HFF-Myc (cell line): ENCODE results near the gene ALG12.

Source experiments
- DNase-seq: peaks from one replicate; pipeline ENCODE4 v3.0.0-alpha.2; 2011; ENCODE audit warnings: low read depth; ENCODE audit errors: extremely low read depth
- H3K4me3 ChIP-seq: replicated peaks from 2 replicates; pipeline ENCODE4 v1.5.1; 2011; ENCODE audit warnings: low read depth, mild to moderate bottlenecking, control low read depth, low read length
- TF ChIP-seq, protein P1 (sequence below): IDR thresholded peaks from 2 replicates; pipeline ENCODE4 v1.5.1; 2012; ENCODE audit warnings: mild to moderate bottlenecking, low read depth, low read length, control low read depth; ENCODE audit errors: missing control alignments

ALG12 gene

DNA sequence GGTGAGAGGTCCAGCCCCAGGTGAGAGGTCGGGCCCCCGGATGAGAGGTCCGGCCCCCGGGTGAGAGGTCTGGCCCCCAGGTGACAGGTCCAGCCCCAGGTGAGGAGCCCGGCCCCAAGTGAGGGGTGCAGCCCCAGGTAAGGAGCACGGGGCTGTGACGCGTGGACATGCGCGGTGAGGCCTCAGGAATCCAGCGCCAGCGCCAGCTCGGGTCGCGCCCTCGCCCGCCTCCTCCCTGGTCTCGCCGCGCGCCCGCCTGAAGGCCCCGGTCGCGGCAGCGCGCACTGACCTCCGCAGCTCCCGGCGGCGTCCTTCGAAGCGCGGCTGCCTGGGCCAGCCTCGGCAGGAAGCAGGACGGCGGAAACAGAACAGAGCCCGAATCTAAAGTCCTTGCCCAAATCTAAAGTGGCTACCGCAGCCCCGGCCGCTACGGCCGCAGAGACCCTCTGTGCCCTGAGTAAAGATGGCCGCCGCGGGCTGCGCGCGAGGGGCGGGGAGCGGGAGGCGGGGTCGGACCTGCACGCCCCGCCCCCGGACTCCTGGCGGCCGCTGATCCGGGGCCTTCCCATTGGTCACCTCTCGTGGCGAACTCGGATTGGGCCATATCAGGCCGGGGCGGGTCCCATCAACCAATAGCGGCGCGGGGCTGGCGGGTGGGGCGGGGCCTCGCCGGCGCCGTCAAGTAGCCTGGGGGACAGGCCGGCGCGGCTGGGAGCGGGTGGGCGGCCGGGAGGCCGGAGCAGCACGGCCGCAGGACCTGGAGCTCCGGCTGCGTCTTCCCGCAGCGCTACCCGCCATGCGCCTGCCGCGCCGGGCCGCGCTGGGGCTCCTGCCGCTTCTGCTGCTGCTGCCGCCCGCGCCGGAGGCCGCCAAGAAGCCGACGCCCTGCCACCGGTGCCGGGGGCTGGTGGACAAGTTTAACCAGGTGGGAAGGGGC is at the start of gene ALG12, which contains the start of gene CRELD2:
Gene ALG12, minus strand, starts transcription at position 465 of the 937 bp plus-strand sequence. CDS start 4,673 bp downstream, outside the sequence.
Gene CRELD2, plus strand, starts transcription at position 661 of the 937 bp plus-strand sequence. Its CDS starts 136 bp downstream, at position 797.
- peak within 1 kb of the TSS; percentile 80 for H3K4me3 ChIP-seq
- DNase-seq = peak; percentile 81
- TF ChIP-seq, protein P1, sequence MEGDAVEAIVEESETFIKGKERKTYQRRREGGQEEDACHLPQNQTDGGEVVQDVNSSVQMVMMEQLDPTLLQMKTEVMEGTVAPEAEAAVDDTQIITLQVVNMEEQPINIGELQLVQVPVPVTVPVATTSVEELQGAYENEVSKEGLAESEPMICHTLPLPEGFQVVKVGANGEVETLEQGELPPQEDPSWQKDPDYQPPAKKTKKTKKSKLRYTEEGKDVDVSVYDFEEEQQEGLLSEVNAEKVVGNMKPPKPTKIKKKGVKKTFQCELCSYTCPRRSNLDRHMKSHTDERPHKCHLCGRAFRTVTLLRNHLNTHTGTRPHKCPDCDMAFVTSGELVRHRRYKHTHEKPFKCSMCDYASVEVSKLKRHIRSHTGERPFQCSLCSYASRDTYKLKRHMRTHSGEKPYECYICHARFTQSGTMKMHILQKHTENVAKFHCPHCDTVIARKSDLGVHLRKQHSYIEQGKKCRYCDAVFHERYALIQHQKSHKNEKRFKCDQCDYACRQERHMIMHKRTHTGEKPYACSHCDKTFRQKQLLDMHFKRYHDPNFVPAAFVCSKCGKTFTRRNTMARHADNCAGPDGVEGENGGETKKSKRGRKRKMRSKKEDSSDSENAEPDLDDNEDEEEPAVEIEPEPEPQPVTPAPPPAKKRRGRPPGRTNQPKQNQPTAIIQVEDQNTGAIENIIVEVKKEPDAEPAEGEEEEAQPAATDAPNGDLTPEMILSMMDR = no peak

DNA sequence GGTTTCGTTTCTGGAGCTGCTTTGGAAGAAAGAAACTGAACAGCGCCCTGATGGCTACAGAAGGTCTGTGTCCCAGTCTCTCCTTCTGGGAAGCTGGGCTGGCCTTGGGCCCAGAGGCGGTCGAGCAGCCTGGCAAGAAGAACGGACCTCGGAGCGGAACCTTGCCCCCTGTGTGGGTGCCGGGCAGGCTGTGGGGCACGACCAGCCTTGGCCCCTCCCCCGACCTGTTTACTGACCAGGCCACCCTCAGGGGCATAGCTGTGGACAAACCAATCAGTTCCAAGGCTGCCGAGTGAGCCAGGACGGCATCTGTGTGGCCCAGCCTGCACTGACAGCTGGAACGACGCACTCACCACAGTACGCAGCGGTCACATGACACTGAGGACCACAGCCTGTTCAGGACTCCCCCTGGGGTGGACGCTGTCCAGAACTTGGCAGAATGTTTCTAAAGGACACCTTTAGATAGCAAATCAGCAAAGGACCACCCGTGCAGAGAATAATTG is 49.5 kb upstream of the ALG12 start:
- no peak overlapping the region for H3K4me3 ChIP-seq
- no peak for DNase-seq
- TF ChIP-seq, protein P1 = no peak

DNA sequence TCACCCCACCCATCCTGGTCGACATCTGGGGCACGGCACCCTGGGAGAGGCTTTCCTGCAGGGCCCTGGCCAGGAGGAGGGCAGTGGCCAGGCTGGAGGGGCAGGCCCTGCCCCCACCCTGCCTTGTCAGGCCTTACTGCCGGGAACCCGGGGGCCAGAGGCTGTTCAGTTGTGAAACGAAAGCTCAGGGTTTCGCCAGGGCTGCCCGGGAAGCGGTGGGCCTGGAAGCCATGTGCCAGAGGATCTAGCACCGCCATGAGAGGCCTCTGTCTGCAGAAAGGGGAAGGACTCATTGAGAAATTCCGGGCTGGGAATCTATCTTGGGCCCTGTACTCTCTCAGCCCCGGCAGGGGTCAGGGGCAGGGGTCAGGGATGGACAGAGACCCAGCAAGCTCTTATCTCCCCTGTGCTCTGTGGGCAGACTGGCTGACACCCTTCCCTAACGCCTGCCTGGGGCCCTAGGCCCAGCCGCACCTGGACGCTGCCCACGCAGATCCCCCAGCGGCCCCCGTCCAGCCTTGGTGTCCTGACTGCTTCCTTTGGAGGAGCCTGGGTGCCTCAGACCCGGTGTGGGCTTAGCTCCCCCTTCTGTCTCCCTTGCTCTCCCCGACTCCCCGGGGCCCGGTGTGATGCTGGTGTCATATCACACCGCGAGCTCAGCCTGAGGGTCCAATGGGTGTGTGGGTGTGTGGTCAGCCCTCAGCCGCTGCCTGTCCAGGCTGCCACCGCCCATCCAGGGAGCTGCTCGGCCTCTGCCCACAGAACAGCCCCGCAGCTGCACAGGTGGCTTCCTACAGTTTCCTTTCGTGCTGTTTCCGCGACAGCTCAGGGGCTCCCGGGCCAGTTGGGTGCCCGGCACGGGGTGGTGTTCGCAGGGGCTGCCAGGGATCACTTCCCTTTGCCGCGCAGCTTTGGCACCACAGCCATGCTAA is 48.8 kb upstream of the ALG12 start:
- no peak for DNase-seq
- TF ChIP-seq, protein P1 = no peak
- no peak overlapping the region for H3K4me3 ChIP-seq

DNA sequence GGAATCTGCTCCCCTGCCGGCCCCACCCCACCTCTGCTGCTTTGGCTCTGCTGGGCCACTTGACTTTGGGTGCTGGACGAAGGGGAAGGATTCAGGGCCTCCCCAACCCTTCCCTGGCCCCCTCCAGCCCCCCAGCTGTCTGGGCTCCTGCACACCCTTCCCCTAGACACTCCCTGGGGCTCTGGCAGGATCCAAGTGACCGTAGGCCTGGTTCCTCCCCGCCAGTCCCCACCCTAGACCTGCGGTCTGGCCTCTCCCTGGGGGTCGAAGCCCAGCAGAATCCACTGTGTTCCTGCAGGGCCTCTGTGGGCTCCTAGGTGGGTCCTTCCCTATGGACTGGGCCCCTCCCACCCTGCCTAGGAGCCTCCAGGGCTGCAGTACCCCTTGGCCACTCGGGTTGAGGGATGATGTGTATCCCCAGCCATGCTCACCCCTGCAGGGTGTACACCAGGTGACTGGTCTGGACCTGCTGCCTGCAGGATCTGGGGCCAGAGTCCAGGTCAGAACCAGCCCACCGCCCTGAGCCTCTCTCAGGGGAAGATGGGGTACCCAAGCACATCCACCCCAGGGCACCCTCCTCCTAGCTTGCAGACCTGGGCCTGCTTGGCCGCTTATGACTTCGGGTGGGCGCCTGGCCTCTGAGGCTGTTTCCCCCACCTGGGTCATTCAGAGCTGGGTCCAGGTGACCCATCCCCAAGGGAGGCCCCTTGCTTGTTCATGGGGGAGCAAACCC is 48.0 kb upstream of the ALG12 start:
- TF ChIP-seq, protein P1 = no peak
- no peak for DNase-seq
- no peak overlapping the region for H3K4me3 ChIP-seq

DNA sequence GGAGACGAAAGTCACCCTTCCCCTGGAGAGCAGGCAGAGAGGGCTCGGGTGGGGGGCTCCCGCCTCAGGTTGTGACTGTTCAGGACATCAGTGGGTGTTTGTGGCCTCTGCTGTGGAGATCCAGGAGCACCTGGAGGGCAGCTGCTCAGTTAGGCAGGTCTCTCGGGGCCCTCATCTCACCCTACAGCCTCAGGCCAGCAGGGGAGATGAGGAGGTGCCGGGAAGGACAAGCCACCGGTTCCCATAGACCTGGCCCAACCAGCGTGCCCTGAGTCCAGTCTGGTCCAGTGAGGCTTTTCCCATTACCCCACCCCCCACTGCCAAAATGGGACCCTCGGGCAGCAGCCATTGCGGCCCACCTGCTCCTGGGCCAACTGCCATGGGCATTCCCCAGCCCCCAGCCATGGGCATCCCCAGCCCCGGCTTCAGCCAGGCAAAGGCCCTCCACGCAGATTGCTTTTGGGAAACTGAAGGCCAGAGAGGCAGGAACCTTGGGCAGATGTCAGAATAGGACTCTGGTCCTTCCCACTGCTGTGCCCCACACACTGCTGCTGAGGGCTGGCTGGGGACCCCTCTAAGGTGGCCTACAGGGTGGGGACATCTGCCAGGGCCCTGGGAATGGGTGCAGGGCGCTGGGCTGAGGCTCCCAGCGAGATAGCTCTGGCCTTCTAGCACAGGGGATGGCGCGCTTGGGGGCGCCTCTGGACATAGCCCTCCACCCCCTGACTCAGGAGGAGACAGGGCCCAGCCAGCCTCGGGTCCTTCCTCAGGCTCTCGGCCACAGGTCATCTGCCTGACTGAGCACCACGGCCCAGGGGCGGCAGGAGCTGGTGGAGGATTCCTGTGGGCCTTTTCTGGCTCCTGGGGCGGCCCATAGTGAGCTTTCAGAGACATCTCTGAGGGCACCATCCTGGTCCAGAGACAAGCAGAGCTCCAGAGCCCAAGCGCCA is 47.1 kb upstream of the ALG12 start:
- H3K4me3 ChIP-seq = no peak overlapping the region
- no peak for DNase-seq
- TF ChIP-seq, protein P1 = no peak
